NCI-H446 (cell line): ENCODE results near the gene TAF3.

Experiments
- DNase-seq, 2 experiments: peaks; one replicate each; lab custom pipeline; 2025; lab: John Stamatoyannopoulos, UW

Gene TAF3

DNA sequence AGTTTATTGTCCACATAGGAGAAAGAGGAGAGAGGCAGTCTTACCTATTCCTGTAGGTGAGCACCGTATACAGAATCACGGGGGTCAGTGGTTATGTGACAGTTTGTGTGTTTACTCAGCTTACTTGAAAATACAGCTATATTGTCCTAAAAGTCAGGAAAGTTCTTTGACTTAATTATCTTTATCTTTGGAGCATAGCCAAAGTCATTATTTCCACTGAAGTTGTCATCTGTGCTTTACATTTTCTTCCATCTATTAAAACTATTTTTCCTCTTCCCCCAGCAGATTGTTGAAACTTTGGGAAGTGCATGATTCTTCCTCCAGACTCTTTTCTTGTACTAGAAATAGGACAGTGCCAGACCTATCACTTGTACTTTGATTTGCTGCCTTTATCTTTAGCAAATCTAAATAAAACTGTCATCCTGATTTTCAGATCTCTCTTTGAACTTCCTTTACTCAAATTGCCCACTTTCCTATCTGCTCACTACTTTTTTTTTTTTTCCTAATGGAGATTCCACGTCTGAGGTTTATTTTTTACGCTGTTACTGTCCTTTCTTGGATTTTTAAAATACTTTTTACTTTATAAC is 58.3 kb downstream of the TAF3 start:
- no peak for DNase-seq

DNA sequence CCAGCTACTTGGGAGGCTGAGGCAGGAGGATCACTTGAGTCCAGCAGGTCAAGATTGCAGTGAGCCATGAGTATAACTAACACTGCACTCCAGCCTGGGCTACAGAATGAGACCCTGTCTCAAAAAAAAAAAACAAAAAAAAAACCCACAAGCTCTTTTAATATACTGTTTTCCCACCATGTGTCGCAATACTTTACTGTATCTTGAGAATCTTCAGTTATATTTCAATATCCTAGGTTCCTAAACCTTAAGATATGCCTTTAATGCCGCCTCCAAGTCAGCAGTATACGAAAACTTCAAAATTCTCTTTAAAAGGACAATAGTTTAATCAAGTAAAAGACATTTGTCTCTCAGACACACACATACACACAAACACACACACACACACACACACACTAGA is 62.8 kb downstream of the TAF3 start:
- DNase-seq, result no peak

DNA sequence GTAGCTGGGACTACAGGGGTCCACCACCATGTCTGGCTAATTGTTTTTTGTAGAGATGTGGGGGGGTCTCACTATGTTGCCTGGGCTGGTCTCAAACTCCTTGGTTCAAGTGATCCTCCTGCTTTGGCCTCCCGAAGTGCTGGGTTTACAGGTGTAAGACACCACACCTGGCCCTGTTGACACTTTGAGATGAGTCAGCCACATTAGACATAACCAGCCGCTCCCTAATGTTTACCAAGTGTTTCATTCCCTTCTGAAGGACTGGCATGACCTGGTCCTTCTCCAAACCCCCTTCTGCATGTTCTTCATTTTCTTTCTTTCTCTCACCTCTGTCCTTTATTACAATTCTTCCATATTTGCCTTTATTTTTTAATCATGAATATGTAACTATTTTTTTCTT is 67.8 kb downstream of the TAF3 start:
- DNase-seq, result no peak

DNA sequence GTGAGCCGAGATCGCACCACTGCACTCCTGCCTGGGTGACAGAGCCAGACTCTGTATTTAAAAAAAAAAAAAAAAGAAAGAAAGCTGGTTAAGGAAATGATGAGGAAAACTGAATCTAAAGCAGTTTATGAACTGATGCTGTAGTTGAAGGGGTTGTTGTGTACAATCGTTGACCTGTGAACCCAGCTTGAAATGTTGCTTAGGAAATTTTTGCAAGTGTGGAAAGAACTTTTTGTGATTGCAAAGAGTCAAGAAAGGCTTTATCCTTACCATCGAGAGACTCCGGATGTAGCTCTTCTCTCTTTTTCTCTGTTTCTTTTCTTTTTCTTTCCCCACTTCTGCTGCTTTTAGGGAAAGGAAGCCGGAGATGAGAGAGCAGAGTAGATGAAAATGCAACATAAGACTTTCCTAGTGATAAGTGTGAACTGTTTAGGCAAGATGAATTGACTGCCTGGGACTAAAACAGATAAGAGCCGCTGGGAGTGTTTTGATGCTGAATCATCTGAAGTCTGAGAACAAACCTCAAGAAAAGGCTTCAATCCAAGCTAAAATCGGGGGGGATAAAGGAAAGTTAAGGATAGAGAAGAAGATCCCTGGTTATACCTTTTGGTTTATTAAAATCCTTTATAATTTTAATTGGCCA is 69.0 kb downstream of the TAF3 start:
- no peak for DNase-seq

DNA sequence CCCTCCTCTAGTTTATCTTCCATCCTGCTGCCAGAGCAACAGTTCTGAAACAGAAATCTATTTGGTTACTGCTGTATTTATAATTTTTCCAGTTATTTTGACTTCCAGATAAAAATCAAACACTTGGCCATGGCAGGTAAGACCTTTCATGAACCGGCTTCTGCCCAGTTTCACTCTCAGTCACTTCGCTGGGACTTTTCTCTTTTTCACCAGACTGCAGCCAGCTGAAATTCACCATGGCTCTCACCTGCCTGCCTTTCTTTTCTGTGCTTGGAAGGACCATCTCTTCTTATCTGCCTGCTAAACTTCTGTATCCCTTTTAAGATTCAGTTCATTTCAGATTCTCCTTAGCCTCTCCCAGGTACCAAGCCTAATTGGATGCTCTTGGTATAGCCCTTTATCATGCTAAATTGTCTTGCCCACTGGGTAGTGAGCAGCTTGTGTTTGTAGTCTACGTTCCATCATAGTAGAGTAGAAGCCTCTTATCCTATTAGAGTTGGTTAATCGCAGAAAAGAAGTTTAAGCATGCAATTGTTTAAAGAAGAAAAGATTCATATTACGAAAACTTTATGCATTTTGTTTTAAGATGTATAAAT is 71.7 kb downstream of the TAF3 start:
- no peak for DNase-seq

DNA sequence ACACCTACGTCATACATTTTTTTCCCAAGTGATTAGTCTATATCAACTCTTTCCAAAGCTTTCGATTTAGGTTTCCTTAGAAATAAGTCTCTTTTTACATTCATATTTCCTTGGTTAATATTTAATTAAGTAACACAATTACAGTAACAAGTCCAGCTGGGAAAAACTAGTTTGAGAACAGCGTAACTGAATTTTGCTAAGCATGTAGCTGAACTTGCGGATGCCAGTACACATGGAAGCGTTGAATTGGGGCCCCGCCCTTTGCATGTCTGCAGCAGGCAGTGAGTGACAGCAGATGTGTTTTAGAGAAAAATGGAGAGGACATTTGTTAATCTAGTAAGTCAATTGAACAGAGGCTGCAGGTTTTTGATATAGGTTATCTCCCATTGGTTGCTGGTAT is 72.5 kb downstream of the TAF3 start:
- no peak for DNase-seq

DNA sequence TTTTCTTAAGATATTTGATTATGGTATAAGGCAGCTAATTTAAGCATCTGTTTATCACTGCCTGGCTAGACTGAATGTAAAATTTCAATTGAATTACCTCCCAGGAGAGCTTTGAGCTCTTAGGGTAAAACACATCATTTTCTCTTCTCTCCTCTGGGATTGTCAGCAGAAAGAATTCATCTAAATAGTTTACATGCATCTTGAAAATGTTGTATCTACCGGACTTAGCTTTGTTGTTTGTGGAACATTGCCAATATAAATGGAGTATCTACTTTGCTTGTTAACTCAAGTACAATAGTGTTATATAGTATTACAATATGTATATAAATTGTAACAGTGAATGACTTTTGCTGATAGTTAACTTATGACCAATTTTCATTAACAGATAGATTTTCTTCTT is 73.3 kb downstream of the TAF3 start:
- DNase-seq, result no peak

DNA sequence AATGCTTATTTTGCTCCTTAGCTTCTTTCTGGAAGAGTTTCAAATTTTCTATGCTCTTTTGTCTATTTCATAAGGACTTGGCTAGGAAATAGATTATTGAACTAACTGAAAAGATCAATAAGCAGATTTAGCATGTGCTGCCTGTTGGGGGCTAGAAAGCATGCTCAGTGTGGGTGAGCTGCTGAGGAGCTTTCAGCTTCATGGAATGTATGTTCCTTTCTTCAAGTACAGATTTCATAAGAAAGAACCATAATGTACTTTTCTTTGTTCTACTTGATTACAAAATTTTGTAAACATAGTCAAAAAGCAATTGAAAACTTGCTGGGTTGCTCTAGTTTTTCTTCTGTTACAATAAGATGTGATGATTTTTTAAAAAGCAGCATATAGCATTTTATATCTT is 73.8 kb downstream of the TAF3 start:
- no peak for DNase-seq

DNA sequence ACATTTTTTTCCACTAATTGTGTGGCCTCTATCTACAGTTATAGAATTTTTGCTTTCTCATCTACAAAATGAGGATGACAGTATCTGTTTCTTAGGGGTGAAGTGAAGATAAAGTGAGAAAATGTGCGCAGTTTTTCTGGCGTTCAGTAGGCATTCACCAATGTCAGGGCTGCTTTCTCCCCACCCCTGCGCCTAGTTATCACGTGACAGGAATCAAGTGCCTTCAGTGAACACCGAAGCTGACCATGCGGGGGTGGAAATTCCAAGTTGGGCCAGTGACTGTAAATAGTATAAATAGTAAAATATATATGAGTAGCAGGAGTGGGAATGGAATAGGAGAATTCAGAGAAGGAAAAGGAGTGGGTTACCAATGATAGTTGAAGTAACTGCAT is 77.4 kb downstream of the TAF3 start:
- no peak for DNase-seq

DNA sequence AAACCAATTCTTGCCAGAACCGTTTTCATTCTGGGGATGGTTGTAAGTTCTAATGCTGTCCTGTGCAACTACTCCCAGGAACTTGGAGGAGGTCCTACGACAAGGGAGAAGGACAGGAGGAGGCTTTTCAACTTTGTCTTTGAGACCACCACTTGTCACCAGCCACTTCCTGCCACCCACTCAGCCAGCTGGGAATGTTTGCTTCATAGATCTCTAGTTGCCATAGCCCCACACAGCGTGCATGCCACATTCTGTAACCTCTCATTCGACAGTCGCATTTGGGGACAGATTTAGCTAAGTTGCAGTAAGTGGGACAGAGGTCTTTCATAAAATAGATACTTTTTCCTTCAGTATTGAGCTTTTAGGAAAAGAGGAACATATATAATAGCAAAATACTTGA is 78.0 kb downstream of the TAF3 start:
- DNase-seq, result no peak

DNA sequence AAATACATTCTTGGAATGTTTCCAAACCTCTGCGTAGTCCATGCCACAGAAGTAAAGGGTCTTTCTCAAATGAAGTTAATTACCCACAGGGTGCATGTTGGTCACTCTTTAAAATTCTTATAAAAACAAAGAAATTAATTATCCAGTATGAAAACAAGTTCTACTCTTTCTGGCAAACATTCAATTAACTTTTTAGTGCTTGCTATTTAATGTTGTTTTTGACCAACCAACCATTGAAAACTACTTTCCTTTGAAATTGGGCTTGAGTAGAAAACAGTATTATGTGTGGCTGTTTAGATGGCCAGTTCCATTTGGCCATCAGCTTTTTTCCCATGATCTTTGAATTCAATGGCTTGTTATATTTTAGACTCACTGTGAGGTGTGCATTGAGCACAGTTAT is 83.0 kb downstream of the TAF3 start:
- no peak for DNase-seq

DNA sequence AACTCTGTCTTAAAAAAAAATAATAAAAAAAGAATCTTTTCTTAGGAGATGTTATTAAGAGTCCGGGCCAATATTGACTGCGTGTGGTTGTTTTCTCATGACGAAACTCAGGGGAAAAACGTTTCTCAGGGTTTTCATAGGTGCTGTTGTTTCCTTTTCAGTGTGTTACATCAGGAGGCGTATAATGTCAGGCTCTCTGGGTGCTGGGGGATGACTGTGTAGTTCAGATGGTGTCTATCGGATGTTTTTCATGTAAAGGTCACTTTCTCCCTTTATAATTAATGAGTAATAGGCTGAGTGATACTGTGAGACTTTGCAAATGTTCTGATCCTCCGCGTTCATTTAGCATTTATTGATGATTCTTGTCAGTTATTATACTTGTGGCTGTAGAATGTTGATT is 84.1 kb downstream of the TAF3 start:
- no peak for DNase-seq

DNA sequence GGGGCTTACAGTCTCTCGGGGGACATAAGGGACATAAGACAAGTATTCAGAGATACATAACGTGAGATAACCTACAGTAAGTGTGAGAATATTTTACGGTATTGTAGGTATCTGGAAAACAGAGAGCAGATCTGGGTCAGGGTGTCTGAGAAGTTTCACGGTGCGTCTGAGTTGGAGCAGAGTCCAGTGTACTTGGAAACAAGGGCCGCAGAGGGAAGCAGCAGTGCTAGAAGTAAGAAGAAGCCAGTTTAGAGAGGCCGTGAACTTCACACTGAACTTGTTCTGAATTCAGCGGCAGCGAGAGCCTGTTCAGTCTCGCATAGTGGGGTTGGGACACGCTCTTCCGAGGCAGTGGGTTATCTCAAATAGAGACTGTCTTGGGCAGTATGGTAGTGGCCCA is 85.5 kb downstream of the TAF3 start:
- DNase-seq, result no peak

DNA sequence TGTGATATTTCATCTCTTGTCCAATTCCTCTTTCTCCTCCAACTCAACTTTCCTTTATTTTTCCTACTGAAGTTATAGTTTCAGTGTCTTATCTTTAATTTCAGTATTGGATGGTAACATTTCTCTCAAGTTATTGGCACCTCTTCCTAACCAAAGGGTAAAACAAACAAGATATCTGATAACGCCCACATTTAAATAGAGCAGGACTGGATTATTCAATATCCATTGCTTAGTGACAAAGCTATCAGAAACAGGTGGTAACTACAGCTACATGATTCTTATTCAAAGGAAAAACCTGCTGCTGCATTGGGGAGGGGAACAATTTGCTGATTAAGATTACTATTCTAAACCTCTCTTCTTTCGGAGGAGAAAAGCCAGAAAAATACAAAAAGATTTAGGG is 87.8 kb downstream of the TAF3 start:
- no peak for DNase-seq

DNA sequence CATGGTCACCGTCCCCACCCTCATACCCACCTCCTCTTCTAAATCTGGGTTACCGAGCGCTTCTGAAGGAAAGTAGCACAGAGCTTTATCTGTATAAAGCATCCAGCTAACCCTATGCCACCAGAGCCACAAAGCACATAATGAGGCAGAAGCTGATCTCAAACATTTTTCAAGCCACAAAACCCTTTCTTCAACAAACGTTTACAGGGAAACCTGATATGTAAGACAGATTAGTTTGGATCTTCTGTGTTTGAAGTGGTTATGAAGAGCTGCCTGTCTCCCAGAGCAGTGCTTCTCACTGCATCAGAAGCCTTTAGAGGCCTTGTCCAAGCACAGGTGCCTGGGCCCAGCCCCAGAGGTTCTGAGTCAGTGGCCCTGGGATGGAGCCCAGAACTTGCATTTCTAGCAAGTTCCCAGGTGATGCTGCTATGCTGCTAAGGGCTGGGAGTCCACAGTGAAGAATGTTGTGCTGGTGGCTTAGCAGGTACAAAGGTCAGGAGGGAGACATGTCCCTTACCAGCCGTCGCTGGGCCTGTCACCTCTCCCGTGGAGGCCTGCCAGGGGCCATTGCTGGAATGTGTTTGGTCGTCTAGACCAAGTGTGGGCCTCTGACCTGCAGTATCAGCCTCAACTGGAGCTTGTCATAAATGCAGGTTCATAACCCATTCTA is 90.4 kb downstream of the TAF3 start:
- DNase-seq, result no peak

DNA sequence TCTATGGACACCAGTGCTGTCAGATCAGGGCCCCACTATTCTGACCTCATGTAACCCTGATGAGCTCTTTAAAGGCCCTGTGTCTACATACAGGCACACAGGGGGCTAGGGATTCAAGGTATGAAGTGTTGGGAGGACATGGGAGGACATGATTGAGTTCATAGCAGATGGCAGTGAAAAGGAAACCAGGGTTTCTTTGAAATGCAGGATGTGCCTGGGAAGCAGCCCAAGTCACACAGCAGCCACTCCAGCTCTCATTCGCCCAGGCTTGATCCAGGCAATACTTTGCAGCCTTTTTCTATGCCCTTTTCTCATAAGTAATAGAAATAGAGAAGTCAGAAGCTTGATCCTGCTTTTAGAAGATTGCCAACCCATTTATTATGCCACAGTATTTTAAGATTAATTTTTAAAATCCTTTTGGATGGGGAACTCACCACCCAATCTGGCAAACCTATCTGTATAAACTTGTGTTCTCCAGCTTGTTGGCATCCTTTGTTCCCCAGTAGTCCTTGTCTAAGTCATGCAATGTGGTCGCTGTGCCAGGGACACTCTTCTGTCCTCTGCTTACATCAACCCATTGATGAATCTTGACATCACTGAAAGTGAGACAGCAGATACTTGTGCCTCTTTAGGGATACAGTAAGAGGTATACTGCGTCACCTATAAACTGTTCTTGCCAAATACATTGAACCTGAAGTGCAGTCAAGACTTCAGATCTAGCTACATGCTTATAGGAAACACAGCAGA is 95.0 kb downstream of the TAF3 start:
- peak in 1 of 2 experiments; percentile 20 for DNase-seq

DNA sequence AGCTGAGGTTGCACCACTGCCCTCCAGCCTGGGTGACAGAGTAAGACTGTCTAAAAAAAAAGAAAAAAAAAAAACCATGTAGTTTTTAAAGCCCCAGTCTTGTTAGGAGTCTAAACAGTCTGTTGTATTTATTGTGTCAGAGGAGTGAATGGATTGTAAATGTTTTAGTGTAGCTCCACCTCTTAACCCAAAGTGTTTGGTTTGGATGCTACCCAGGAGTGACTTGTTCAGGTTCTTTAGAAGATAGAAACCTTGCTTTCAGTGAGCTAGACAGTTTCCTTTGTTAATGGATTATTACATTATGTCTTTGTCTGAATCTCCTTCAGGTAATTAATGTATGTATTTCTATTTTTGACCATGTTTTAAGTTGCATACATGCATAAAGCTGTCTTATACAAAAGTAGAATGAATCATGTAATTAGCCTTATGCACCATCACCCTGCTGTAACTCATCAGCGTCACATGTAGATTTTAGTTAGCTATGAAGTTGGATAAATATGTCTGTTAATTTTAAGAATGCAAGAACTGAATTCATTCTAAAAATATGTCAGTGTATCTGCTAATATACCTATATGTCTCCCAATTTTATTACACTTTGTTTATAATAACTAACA is 97.7 kb downstream of the TAF3 start:
- no peak for DNase-seq

DNA sequence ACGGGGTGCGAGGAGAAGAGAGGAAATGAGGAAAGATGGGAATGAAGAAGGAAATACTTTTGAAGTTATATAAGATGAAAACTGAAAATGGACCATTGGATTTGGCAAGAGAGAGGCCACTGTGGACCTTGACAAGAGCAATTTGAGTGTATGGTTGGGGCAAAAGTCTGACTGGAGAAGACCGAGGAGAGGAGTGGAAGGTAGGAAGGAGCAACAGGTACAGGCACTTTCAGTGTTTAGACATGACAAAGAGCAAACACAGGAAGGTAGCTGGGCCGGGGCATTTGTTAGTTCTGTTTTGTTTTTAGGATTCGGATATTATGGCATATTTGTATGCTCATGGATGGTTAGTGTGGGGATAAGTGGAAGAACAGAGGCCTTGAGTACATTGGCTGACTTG is 99.4 kb downstream of the TAF3 start:
- DNase-seq, result no peak

DNA sequence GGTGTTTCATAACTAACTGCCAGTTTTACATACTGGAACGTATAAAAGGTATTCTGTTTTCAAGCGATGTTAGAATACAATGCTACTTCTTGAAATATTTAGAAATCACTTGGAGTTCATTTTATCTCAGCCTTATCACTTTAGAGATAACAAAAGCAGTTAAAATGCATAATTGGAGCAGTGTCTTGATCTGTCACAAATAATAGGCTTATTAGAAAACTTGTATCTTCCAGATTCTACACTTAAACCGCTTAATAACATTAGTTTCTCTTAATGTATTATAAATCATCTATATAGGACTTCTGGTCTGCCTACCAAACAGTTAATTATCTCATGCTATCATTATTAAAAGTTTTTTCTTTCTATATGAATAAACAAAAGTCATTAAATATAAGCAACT is 104.4 kb downstream of the TAF3 start:
- no peak for DNase-seq

DNA sequence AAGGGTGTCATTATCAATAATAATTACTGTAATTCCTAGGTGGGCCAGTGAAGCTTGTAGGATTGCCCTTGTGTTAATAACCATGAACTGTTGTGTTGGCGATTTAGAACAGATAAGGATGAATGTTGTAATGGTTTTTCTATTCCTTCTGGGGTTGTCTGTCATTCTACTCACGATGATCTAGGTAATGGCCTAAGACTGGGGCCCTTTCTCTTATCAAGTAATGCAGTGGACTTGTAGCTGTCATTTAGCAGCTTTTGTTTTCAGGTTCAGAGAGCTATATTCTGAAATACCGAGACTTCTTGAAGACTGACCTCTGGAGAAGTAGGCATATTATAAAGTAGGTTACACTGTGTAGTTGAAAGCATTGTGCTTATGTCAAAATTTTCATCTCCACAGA is 110.2 kb downstream of the TAF3 start:
- DNase-seq, result no peak

DNA sequence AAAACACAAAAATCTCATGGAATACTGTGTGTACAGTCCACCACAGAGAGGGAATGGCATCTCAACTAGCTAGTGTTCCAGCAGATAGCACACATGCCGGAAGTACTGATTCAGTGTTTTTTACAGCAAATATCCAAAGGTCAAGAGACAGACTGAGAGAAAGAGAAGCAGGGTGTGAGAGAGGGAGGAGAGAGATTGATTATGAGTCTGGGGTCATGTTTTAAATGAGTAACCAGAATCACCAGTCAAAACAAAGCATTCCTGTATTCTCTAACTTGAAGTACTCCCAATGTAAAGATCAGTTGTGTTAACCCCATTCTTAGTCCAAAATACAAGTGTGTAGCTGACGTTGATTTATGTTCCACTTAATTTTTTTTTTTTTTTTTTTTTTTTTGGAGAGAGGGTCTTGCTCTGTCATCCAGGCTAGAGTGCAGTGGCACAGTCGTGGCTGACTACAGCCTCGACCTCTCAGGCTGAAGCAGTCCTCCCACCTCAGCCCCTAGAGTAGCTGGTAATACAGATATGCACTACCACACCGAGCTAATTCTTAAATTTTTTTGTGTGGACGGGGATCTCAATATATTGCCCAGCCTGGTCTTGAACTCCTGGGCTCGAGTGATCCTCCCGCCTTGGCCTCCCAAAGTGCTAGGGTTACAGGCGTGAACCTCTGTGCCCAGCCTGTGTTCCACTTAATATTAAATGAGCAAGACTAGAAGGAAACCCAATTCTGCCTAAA is 114.2 kb downstream of the TAF3 start:
- DNase-seq, result no peak

DNA sequence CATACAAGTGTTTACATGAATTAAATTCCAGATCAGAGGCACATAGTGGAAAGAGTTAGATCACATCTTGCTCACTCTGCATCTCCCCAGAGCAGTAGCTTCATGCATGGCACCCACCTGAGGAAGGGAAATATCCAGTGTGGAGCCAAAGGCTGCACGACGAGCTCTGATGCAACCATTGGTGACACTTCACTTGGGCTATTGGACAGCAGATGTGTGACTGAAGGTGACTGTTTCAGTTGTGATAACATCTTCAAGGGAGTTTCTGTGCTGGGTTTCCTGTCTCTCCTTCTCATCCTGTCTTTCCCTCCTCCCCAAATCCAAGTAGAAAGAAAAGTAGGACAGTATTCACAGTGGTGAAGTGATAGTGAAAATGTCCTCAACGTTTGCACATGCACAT is 115.0 kb downstream of the TAF3 start:
- DNase-seq, result no peak
